GF-D8 (cell line): ENCODE data around the gene FAM124B.
"Not testable (repeated sequence)": the region's sequence is repeated elsewhere in the genome, so short reads cannot be mapped to it uniquely, and the experiment has no call there.

Source experiments
- DNase-seq: peaks from one replicate; lab custom pipeline; 2025; lab: John Stamatoyannopoulos, UW

FAM124B gene

DNA sequence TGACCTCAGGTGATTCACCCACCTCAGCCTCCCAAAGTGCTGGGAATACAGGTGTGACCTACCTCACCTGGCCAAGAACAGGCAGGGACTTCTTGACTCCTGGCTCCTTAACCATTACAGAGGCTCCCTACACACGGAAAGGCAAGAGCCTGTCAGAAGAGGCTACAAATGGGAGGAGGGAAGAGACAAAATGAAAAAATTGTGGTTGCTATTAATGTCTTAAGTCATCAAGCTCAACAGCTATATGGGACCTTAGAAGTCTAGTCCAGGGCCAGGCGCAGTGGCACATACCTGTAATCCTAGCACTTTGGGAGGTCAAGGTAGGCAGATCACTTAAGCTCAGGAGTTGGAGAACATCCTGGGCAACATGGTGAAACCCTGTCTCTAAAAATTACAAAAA, 11.5 kb upstream of the FAM124B start:
- no peak for DNase-seq

DNA sequence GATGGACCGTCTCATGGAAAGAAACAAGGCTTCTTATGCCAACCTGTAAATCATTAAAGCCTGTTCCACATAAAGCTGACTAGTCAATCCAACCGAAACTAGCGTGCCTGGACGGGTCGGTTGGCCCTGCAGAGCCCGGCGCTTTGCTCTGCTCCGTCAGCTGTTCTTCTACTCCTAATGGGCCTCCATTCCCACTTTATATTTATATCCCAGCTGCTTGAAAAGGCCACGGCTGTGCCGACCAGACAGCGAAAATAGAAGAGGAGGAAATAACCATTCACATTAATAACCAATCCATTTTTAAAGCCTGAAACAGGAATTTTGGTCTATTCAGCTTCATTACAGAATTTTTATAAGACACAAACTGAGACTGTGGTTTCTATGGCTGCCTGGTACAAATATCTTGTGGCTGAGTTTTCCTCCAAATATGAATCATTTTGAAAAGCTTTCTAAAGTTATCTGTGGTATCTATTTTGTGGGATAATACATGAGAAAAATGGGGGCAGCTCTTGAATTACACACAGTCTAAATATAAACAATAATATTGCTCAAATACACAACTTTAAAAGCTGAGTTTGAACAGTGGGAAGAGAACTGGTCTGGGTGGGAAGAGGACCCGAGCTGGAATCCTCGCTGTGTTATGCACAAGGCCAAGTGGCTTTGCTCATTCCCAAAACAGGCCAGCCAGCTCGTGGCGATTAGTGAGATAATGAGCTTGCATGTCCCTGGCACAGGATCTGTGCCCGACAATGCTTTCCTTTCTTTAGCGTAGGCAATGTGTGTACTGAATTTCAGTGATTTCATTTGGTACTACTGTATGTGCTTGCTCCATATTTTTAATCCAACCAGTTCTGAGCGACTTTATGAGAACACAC, 10.5 kb upstream of the FAM124B start:
- no peak for DNase-seq

- no peak for DNase-seq
Observed at GRCh38 chr2:224410946-224411561, 9.1 kb upstream of the FAM124B start.

GRCh38 chr2:224408676-224409075, 6.8 kb upstream of the FAM124B start:
- DNase-seq: no peak

DNA sequence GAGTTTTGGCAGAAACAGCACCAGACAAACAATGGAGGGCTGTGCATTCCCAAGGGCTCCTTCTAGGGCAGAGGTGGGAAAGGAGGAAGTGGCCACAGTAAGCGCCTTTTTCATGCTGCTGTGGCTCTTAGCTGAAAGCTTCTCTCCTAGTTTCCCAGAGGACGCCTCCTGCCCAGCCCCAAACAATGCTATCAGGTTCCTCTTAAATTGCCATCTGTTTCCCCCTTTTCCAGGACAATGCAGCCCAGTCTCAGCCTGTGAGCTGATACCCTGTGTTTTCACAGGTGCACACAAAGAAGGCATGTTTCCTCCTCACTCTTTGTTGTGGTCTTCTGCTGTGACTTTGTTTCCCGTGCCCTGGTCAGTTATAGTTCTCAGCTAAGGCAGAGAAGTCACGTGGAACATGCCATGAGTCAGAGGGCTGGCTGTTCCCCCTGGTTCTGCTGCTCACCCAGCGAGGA, 5.4 kb upstream of the FAM124B start:
- no peak for DNase-seq

DNA sequence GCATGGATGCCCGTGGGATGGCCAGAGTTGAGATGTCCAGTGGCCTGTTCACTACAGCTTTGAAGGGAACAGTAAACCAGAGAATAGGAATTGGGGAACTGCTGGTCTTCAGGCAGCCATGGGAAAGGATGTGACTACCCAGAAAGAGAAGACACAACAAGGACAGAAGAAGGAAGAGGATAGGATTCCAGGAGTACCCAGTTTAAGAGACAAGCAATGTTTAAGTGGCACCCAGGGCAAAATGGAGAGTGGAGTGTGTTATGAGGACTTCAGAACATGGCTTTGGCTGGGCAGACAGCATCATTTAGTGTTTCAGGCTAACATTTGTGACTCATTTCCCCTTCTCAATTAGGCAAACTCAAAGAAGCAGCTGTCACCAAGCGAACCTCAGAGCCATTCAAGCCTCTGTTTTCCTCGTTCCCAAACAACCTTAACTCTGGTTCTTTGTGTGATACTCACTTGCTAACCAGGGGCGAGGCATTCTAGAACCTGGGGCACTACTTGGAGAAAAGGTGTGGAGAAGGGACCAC, 4.0 kb upstream of the FAM124B start:
- DNase-seq: no peak

DNA sequence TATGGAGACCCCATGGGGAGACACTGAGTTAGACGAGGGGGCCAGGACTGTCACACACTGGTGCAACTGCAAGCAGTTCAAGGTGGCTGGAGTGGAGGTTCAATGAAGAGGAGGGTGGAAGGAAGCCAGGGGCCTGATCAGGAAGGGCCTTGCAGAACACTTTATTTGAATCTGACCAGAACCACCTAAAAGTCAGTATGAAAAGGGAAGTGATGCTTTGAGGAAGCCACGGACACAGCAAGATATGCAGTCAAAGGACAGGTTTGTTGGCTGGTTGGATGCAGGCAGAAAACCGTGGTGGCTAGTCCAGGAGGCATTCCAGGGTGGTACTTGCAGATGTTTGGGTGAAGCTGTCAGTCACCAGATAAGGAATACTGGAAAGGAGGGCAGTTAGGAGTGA, 3.5 kb upstream of the FAM124B start:
- peak; percentile 36 for DNase-seq

- no peak for DNase-seq
Observed at GRCh38 chr2:224404796-224405195, 2.9 kb upstream of the FAM124B start.

DNA sequence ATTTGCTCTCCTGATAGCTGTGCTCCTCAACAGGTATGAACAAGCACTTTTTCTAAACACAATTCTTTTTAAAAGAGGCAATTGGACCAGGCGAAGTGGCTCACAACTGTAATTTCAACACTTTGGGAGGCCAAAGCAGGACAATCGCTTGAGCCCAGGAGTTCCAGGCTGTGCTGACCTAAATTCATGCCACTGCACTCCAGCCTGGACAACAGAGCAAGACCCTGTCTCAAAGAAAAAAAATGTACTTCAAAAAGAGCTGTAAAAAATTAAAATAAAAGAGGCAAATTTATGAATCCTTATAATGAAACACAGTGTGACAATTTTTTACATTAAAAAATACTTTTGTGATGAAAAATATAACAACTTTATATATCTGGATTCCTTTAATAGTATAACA, 1.8 kb upstream of the FAM124B start:
- DNase-seq: no peak

GRCh38 chr2:224400886-224401632, 848 bp downstream of the FAM124B start:
- DNase-seq: no peak

DNA sequence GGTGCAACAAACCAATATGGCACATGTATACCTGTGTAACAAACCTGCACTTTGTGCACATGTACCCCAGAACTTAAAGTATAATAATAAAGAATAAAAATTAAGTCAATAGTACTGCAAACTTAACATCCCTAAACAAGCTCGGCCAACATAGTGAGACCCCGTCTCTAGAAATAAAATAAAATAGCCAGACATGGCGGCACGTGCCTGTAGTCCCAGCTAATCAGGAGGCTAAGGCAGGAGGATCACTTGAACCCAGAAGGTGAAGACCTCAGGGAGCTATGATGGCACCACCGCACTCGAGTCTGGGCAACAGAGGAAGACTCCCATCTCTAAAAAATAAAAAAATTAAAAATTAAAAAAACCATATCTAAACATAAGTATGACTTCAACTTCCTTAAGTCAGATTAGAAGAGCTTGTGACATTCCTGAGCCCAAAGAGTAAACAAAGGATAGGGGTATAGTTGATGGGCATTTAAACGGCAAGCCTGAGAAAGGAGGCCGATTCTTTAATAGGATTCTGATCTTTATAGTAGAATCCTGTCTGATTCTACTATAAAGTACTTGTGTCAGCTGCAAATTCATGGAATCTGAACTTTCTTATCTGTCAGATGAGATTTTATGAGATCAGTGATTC, 1.6 kb downstream of the FAM124B start:
- no peak for DNase-seq

DNA sequence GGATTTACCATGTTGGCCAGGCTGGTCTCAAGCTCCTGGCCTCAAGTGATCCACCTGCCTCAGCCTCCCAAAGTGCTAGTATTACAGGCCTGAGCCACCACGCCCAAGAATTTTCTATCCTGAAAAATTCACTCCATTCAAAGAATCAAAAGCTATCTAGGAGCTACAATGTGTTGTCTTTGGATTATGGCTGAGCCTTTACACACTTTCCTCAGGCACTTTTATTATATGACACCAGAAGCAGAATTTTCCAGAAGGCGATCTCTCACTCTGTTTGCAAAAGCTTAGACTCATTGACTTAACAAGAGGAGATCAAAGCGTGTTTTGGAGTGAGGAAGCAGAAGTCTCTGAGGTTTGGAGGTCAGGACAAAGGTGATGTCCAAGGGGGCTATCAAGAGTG, 3.6 kb downstream of the FAM124B start:
- DNase-seq: no peak

DNA sequence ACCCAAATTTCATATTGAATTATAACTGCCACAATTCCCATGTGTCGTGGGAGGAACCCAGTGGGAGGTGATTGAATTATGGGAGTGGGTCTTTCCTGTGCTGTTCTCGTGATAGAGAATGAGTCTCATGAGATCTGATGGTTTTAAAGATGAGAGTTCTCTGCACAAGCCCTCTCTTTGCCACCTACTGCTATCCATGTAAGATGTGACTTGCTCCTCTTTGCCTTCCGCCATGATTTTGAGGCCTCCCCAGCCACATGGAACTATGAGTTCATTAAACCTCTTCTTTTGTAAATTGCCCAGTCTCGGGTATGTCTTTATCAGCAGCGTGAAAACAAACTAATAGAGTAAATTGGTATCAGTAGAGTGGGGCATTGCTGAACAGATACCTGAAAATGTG, 4.8 kb downstream of the FAM124B start:
- DNase-seq: not testable (repeated sequence)

- no peak for DNase-seq
Observed at GRCh38 chr2:224395620-224396390, 6.1 kb downstream of the FAM124B start.

DNA sequence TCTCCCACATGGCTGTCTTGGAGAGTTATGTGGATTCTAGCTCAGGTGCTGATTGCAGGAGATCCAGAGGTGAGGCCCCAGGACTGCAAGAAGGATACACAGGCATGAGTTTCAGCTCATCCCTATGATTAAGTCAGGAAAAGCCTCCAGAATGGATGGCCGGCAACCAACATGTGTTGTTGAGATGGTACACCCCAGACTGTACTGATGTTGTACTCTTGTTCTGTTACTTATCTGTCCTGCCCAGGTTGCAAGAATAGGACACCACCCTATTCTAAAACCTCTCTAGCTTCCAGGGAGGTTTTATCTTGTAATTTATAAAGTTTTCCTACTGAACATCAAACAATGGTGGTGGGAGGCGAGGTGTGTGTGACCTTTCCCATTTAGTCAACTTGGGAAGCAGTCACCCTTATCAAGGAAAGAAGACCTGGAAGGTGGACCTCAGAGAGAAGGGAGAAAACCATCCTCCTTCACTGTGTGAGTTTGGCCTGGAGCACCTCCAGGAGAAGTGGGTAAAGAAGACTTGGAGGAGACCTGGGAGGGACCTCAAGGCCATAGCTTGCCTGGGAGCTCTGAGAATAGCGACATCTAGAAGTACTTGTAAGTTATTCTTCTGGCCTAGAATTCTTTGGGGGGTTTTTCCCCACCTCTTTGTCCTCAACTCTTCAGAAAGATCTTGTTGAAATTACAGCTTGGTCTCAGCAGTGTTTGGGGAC, 8.6 kb downstream of the FAM124B start:
- DNase-seq: no peak

- DNase-seq: peak; percentile 27
Observed at GRCh38 chr2:224392545-224392944, 9.4 kb downstream of the FAM124B start.

DNA sequence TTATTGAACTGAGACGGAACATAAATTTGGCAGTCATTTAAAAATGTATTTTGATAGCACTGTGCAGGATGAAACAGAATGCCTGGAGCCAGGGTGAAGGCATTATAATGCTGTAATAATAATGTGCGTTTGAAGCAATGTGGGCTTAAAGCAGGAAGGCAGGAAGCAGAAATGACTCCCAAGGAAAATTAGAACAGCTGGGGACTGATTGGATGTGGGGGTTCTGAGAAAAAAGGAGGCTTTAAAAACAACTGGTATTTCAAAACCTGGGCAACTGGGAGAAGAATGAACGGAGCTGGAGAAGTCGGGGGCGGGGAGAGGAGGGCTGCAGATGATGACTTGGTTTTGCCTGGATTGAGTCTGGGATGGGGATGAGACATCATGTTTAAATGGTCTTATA, 12.6 kb downstream of the FAM124B start:
- no peak for DNase-seq

DNA sequence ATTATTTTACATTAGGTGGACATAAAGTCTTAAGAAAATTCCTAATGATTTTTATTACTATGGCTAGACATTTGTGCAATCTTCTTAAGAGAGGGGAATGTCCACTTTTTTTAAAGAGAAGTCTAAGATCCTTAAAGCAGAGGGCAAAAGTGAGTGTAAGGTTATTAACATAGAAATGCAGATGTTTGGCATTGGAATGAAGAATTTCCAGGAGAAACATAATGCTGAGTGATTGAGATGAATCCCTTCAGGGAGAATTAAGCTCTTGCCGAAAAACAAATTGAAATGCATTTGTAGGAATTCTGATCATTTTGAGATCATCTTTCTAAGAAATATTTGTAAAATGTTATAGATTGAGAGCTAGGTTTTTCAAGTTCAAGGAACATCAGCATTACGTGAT, 15.0 kb downstream of the FAM124B start:
- DNase-seq: no peak

DNA sequence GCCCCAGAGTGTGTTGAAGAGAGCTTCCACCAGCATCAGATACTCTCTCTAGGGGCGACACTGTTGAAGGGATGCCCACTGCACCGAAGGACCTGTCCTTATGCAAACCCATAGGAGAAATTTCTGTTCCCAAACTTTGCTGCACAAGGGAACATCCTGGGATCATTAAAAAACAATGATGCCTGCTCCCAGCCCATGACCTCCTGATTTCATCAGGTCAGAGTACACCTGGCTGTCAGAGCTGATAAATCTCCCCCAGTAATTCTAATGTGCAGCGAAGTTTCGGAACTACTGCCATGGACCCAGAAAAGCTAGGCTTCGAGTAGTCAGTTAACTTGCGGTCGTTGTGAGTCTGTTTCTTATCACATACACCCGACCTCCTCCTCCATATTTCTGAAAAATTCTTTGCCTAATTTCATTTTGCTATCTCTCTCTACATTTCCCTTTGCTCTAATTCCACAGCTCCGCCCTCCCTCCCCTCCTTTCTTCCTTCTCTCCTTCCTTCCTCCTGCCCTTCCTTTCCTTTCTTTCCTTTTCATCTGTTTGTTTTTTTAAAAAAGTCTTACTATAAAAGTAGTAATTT, 18.8 kb downstream of the FAM124B start:
- no peak for DNase-seq

GRCh38 chr2:224382280-224382647, 19.6 kb downstream of the FAM124B start:
- not testable (repeated sequence) for DNase-seq
